AML-193 (cell line): Measurements from ENCODE around the gene ADPRHL1.

Experiments
- DNase-seq, 2 experiments: peaks; one replicate each; lab custom pipeline; 2025; lab: John Stamatoyannopoulos, UW

Gene ADPRHL1

DNA sequence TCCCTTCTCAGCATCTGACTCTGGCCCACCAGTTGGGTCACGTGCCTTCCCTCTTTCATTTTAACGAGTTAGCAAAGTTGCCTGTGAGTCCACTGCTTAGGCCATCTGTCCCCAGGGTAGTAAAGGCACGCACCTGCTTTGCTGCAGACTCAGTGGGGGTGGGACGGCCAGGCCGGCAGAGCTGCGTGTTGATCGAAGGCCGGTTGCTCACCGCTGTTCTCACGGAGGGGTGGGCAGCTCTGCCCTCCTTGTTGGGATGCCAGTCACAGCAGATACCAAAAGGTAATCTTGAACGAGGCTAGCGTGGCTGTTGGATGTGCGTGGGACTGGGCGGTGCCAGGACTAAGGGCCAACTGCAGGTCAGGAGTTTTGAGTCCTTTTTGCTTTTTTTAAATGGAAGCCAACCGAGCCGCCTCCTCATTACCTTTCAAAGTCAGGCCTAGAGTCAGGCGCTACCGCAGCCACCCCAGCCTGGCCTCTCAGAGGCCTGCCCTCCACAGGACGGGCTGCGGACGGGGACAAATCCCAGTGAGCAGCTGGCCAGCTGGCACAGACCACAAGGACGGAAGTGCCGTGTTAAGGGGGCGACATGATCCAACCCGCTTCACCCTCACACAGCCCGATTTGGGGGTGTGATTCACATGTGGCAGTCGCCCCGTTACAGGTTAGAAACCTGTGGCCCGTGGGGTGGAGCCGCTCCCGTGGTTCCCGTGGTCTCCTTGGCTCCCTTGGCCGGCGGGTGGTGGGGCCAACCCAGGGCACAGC is 20.6 kb downstream of the ADPRHL1 start:
- DNase-seq, result no peak

DNA sequence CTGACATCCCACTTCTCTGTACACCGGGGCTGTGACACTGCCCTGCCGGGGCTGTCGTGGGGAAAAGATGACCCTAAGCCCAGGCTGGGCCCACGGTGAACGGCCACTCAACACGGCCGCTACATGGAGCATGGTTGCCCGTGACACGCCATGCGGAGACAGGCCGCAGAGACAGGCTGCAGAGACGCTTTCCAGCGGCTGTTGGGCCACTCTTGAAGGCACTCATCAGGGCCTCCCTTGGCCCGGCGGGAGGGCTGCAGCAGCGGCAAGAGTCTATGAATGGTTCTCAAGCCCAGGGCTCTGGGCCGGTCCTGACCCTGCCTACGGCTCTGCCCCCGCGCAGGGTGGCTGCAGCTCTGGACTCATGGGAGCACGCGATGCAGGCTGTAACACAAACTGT is 22.1 kb downstream of the ADPRHL1 start:
- no peak for DNase-seq

- DNase-seq, result no peak
Measured at GRCh38 chr13:113430378-113431110, 22.7 kb downstream of the ADPRHL1 start.

DNA sequence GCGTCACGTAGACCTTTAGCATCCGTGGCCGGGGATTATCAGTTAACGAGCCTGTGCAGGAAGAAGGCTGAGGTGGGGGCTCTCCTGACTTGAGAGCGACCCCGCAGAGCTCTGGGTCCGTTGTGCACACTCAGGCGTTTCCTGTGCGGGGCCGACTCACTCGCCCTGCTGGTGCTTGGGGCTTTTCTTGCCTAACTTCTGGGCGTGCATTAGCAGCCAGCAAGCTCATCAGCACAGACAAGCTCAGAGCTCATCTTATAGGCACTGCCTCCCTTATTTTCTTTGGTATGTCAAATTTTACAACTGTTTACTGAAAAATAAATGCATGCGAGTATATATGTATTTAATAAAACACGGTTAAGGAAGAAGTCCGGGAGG is 23.7 kb downstream of the ADPRHL1 start:
- DNase-seq, result no peak

DNA sequence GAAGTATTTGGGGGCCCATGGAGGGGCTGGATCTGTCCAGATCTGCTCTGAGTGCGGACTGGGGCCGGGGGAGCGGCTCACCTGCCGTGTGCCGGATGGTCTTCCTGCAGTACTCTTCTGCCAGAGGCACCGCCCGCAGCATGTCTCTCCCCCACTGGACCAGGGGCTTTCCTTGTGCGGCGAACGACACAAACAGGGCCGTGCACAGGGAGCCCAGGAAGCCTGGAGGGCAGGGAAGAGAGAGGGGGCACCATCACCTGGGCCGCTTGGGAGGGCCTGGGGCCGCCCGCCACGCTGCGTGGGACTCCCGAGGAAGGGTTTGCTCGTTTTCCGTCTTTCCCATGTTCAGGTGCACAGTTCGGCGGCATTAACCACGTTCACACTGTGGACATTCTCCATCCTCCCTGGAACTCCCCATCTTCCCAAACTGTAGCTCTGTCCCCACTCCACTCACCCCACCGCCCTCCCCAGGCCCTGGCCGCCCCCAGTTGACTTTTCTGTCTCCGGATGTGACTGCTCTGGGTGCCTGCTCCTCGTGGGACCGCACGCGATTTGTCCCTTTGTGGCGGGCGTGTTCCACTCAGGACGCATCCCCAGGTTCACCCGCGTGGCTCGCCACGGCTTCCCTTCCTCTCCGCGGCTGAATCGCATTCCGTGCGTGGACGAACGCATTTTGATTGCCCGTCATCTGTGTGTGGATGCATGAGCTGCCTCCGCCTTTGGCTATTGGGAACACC is 24.2 kb downstream of the ADPRHL1 start:
- DNase-seq, result no peak

DNA sequence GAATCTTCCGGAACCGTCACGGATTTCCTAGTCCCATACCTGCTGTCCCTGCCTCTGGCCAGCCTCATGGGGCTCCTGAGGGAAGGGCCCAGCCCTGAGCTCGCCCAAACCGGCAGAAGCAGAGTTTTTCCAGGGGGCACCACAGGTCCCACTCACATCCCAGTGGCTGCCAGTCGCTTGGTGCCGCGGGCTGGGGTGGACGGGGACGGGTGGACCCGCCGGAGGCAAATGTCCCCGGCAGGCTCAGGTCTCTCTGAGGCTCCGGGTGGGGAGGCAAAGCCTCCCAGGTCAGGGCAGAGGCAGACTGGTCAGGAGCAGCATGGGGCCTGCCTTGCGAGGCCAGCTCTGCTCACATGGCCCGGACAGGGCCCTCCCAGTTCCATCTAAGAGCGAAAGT is 24.8 kb downstream of the ADPRHL1 start:
- DNase-seq, result no peak

DNA sequence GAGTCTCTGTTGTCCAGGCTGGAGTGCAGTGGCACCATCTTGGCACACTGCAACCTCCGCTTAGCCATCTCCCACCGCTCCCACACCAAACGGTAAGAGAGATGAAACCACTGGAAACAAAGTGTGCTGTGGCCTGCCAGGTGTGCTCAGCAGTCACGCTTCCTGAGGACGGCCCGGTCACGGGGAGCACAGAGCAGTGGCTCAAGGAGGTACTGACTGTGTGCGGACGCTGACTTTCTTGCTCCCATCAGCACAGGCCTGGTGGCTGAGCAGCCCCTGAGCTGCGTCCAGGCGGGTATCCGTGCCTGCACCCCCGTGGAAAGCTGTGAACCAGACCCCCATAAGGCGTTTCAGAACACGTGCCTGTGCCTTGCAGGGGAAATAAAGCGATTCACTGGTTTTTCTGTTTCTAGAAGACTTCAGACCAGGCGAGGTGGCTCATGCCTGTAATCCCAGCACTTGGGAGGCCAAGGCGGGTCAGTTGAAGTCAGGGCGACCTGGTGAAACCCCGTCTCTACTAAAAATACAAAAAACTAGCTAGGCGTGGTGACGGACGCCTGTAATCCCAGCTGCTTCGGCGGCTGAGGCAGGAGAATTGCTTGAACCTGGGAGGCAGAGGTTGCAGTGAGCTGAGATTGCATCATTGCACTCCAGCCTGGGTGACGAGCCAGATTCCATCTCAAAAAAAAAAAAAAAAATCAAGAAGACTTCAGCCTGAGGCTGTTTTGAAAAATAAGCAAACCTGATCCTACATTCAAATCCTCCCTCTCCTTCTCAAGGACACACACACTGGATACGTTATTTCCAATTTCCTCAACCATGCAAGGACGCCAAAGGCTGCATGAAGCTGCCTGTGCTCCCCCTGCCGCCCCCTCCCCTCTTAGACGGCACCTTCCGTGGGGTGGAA is 25.5 kb downstream of the ADPRHL1 start:
- no peak for DNase-seq

GRCh38 chr13:113426591-113426986 is 26.7 kb downstream of the ADPRHL1 start:
- no peak for DNase-seq

GRCh38 chr13:113425941-113426590 is 27.2 kb downstream of the ADPRHL1 start:
- DNase-seq, result no peak

- DNase-seq, result no peak
Measured at GRCh38 chr13:113423520-113424163, 29.6 kb downstream of the ADPRHL1 start.

- DNase-seq, result no peak
Measured at GRCh38 chr13:113422807-113423519, 30.3 kb downstream of the ADPRHL1 start.

DNA sequence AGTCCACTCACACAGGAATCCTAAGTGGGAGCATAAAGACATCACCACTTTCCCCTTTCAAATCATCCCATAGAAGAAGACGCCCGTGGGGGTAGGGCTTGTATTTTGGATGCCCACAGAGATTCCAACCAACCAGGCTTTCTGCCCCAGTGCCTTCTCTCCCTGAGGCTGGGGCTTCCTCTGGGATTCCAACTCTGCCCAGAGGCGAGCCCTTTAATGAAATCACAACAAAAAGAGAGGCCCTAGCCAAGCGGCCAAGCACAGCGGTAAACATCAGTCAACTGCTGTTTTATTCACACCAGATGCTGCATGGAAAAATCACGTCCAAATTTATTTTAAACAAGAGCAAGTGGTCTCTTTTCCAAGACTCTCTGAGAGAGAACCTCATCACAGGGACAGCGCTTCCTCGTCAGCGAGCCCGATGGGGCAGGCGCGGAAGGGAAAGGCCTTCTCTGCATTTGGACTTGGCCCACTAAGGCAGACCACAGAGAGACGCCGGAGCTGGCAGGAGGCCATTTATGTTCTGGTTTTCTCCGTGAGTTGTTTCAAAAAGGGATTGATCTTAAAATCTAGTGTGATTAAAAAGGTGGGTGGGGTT is 31.5 kb downstream of the ADPRHL1 start:
- no peak for DNase-seq

DNA sequence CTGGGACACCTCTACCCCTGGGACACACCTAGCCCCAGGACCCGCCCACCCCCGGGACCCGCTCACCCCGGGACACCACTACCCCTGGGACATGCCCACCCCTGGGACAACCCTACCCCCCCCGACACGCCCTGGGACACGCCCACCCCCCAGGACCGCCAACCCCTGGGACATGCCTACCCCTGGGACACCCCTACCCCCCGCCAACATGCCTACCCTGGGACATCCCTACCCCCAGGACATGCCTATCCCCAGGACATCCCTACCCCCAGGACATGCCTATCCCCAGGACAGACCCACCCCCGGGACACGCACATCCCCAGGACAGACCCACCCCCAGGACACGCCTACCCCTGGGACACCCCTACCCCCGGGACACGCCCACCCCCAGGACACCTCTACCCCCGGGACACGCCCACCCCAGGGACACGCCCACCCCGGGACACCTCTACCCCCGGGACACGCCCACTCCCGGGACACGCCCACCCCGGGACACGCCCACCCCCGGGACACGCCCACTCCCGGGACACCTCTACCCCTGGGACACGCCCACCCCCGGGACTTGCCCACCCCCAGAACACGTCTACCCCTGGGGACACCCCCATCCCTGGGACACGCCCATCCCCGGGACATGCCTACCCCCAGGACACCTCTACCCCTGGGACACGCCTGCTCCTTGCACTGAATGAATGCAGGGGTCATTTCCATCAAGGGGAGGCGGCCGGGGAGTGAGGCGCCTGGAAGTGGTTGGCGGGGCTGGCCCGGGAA is 32.3 kb downstream of the ADPRHL1 start:
- DNase-seq, result no peak

- no peak for DNase-seq
Measured at GRCh38 chr13:113420232-113420631, 33.1 kb downstream of the ADPRHL1 start.

GRCh38 chr13:113419531-113420193 is 33.6 kb downstream of the ADPRHL1 start:
- DNase-seq, result no peak

GRCh38 chr13:113418722-113419049 is 34.6 kb downstream of the ADPRHL1 start:
- no peak for DNase-seq

- DNase-seq, result no peak
Measured at GRCh38 chr13:113417836-113418721, 35.2 kb downstream of the ADPRHL1 start.
